SK-N-SH (cell line): Measurements from ENCODE around the gene TBC1D2. TPM values are rescaled to one million over a fixed set of nuclear protein-coding genes. Genes with fewer than 3 reads are reported as not detected.

Source experiments
- CTCF ChIA-PET: fragments of 300-600, 350-600 bp; formaldehyde crosslinking; extraction: SDS; loops from one replicate; lab custom pipeline; 2021; lab: Yijun Ruan, JAX
- POLR2A ChIA-PET: fragments of 350-600 bp; sonication (Branson Sonifier 250); formaldehyde crosslinking; extraction: SDS; loops from one replicate; lab custom pipeline; 2020; ENCODE audit warnings: antibody characterized with exemption, inconsistent platforms; lab: Yijun Ruan, JAX
- DNase-seq: peaks from one replicate; pipeline ENCODE4 v3.0.0; 2012
- H2AFZ ChIP-seq: fragments of 200-600 bp; sonication (generic); 2 replicates; pipeline ENCODE4 v1.8.1; 2016; ENCODE audit warnings: antibody characterized with exemption, mild to moderate bottlenecking, low read depth
- H3F3A ChIP-seq: fragments of 200-600 bp; sonication (generic); replicated peaks from 2 replicates; pipeline ENCODE3; 2016; ENCODE audit warnings: antibody characterized with exemption, mild to moderate bottlenecking; ENCODE audit not compliant: insufficient read depth
- H3K27ac ChIP-seq, 2 experiments: fragments of 200-500 bp in 1 of 2; fragments of 200-600 bp in 1 of 2; sonication (Bioruptor generic) in 1 of 2; sonication (generic), shearing (Covaris generic) in 1 of 2; 2 replicates each; pipeline versions ENCODE4 v1.5.1 to v1.6.1; 2014 to 2016; ENCODE audit warnings: low read depth in 2 of 2, inconsistent platforms in 1 of 2, low read length in 1 of 2, mild to moderate bottlenecking in 1 of 2, mixed read lengths in 1 of 2
- H3K27me3 ChIP-seq: fragments of 200-600 bp; sonication (generic), shearing (Covaris generic); 2 replicates; pipeline ENCODE4 v1.6.1; 2016; ENCODE audit warnings: mixed run types; ENCODE audit not compliant: insufficient read depth
- H3K36me3 ChIP-seq, 2 experiments: fragments of 200-500 bp in 1 of 2; fragments of 200-600 bp in 1 of 2; sonication (Bioruptor generic) in 1 of 2; sonication (generic) in 1 of 2; replicated peaks in 1 of 2; 2 replicates each; pipeline versions ENCODE3 to v1.5.1; 2014 to 2016; ENCODE audit warnings: low read length in 1 of 2, mild to moderate bottlenecking in 1 of 2; ENCODE audit not compliant: insufficient read depth in 2 of 2, control insufficient read depth in 1 of 2
- H3K4me1 ChIP-seq, 2 experiments: fragments of 200-500 bp in 1 of 2; fragments of 200-600 bp in 1 of 2; sonication (Bioruptor generic) in 1 of 2; sonication (generic), shearing (Covaris generic) in 1 of 2; 2 replicates each; pipeline versions ENCODE4 v1.5.1 to v1.6.1; 2014 to 2016; ENCODE audit warnings: low read depth in 1 of 2, low read length in 1 of 2, mixed run types in 1 of 2; ENCODE audit not compliant: insufficient read depth in 2 of 2, control insufficient read depth in 1 of 2
- H3K4me2 ChIP-seq: fragments of 200-600 bp; sonication (generic), shearing (Covaris generic); 2 replicates; pipeline ENCODE4 v1.6.1; 2017; ENCODE audit warnings: mixed run types
- H3K4me3 ChIP-seq, 2 experiments: fragments of 200-500 bp in 1 of 2; fragments of 200-600 bp in 1 of 2; sonication (Bioruptor generic) in 1 of 2; sonication (generic), shearing (Covaris generic) in 1 of 2; 2 replicates each; pipeline versions ENCODE4 v1.5.1 to v1.8.1; 2014 to 2016; ENCODE audit warnings: low read depth in 2 of 2, inconsistent platforms in 1 of 2, low read length in 1 of 2, mild to moderate bottlenecking in 1 of 2, mixed read lengths in 1 of 2, moderate library complexity in 1 of 2
- H3K79me2 ChIP-seq: fragments of 200-600 bp; sonication (generic); 2 replicates; pipeline ENCODE4 v1.8.1; 2017; ENCODE audit warnings: mild to moderate bottlenecking; ENCODE audit not compliant: insufficient read depth
- H3K9ac ChIP-seq: fragments of 200-600 bp; sonication (generic); 2 replicates; pipeline ENCODE4 v1.6.1; 2017; ENCODE audit warnings: mixed run types
- H3K9me2 ChIP-seq: fragments of 200-600 bp; sonication (generic); 2 replicates; pipeline ENCODE4 v1.6.1; 2017; ENCODE audit warnings: mixed run types
- H3K9me3 ChIP-seq: fragments of 200-600 bp; sonication (generic); 2 replicates; pipeline ENCODE4 v1.6.1; 2017; ENCODE audit warnings: mixed run types, mild to moderate bottlenecking, moderate library complexity
- H4K20me1 ChIP-seq: fragments of 200-600 bp; sonication (generic); 2 replicates; pipeline ENCODE4 v1.6.1; 2017; ENCODE audit warnings: mild to moderate bottlenecking, mixed run types; ENCODE audit not compliant: insufficient read depth
- CHD2 ChIP-seq: fragments of 150-350 bp; IDR thresholded peaks from 2 replicates; pipeline ENCODE4 v1.6.1; 2018; ENCODE audit warnings: low read length; ENCODE audit not compliant: partially characterized antibody
- EP300 ChIP-seq, 2 experiments: IDR thresholded peaks; 2 replicates each; pipeline versions ENCODE4 v1.4.0 to v1.6.1; 2012; ENCODE audit warnings: borderline replicate concordance in 1 of 2, low read depth in 1 of 2, low read length in 1 of 2
- FOSL2 ChIP-seq: IDR thresholded peaks from 2 replicates; pipeline ENCODE4 v1.4.0; 2012; ENCODE audit warnings: low read depth, mild to moderate bottlenecking, moderate library complexity, borderline replicate concordance
- FOXJ3 ChIP-seq: sonication (generic); formaldehyde crosslinking; IDR thresholded peaks from 2 replicates; pipeline ENCODE4 v1.5.1; 2020; ENCODE audit warnings: mild to moderate bottlenecking, missing genetic modification reagents
- GATA2 ChIP-seq: sonication (generic); formaldehyde crosslinking; IDR thresholded peaks from 2 replicates; pipeline ENCODE4 v1.5.0; 2020; ENCODE audit warnings: mild to moderate bottlenecking, missing genetic modification reagents
- JUND ChIP-seq: IDR thresholded peaks from 2 replicates; pipeline ENCODE4 v1.4.0; 2012
- MEF2A ChIP-seq: IDR thresholded peaks from 2 replicates; pipeline ENCODE4 v1.4.0; 2012; ENCODE audit warnings: low read depth, borderline replicate concordance
- MXI1 ChIP-seq: IDR thresholded peaks from 2 replicates; pipeline ENCODE4 v1.6.1; 2012; ENCODE audit warnings: mild to moderate bottlenecking, low read depth, low read length, improper control_type of control experiment
- RAD21 ChIP-seq: IDR thresholded peaks from 2 replicates; pipeline ENCODE4 v1.6.1; 2012; ENCODE audit warnings: mild to moderate bottlenecking, low read length
- RXRA ChIP-seq: IDR thresholded peaks from 2 replicates; pipeline ENCODE4 v1.4.0; 2012; ENCODE audit warnings: low read depth, mild to moderate bottlenecking, borderline replicate concordance
- WGBS: methylation state at CpG from one replicate; pipeline ENCODE4 v1.1.6; 2017; ENCODE audit warnings: low lambda C conversion rate; 5-methylcytosine and 5-hydroxymethylcytosine counted together
- polyA plus RNA-seq, 3 experiments: library from polyadenylated mRNA; depleted of rRNA; stranded (reverse); fragments of >200 nt; gene quantifications; 2 replicates each; pipeline ENCODE4 v1.2.3, GENCODE V29; 2012
- TF ChIP-seq, protein P1 (sequence below): fragments of 150-350 bp; IDR thresholded peaks from 2 replicates; pipeline ENCODE4 v1.6.1; 2017; ENCODE audit warnings: antibody characterized with exemption, low read length, low read depth, borderline replicate concordance
- TF ChIP-seq, protein P2 (sequence below): fragments of 150-350 bp; IDR thresholded peaks from 2 replicates; pipeline ENCODE4 v1.6.1; 2016; ENCODE audit warnings: mild to moderate bottlenecking, low read depth, low read length
- TF ChIP-seq, protein P3 (sequence below): IDR thresholded peaks from 2 replicates; pipeline ENCODE4 v1.4.0; 2012; ENCODE audit warnings: low read depth

Gene TBC1D2
- polyA plus RNA-seq, 1 of the 3 experiments (the other 2 are of a cell fraction) = 5.6 TPM

DNA sequence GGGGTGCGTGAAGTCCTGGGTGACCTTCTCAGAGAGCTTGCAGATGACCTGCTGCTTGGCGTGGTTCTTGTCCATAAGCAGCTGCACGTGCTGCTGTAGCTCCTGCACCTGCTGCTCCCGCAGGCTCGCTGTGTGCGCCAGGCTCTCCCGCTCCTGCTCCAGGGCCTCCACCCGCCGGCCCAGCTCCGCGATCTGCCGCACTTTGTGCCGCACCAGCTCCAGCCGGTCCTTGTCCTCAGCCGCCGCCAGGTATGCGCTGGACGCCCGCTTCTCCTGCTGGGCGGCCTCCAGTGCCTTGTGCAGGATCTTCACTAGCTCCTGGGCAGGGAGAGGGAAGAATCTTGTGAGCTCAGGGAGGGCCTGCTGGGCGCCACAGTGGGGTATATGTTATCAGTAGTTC is 34.5 kb downstream of the TBC1D2 start:
- 97% methylated on average over 6 of the region's 21 CpGs for WGBS
- ChIA-PET CTCF (interaction anchor here (0.7 to 1.7 kb wide), 4 partner anchors 15 to 328 kb away, joined by 3 to 5 read pairs (median 4); partner anchors contain the start of gene TRIM14), POLR2A (interaction anchor here (0.6 kb wide), 1 partner anchor 12 kb away, joined by 3 read pairs; no protein-coding TSS in a partner anchor)
- Histone ChIP-seq H3K9me3 (no peaks in the 10 kb centered on the region), H3K4me1 (peaks cover 4 to 14% of the 10 kb centered on the region in 2 experiments; a peak in 3 of 4 replicates), H3K4me3 (no peak overlapping the region), H3F3A (peaks cover 4% of the 10 kb centered on the region), H2AFZ (no peak overlapping the region), H3K79me2 (no peaks in the 10 kb centered on the region), H3K4me2 (no peak overlapping the region), H3K27me3 (no peaks in the 10 kb centered on the region), H3K27ac (no peak overlapping the region), H3K9ac (no peak overlapping the region), H3K9me2 (no peaks in the 10 kb centered on the region), H4K20me1 (no peaks in the 10 kb centered on the region), H3K36me3 (peaks cover 0 to 2% of the 10 kb centered on the region in 2 experiments)
- no peak for TF ChIP-seq JUND
- no peak for TF ChIP-seq CHD2
- no peak for TF ChIP-seq MXI1
- TF ChIP-seq, protein P1, sequence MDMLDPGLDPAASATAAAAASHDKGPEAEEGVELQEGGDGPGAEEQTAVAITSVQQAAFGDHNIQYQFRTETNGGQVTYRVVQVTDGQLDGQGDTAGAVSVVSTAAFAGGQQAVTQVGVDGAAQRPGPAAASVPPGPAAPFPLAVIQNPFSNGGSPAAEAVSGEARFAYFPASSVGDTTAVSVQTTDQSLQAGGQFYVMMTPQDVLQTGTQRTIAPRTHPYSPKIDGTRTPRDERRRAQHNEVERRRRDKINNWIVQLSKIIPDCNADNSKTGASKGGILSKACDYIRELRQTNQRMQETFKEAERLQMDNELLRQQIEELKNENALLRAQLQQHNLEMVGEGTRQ = no peak
- TF ChIP-seq RXRA = no peak
- TF ChIP-seq, protein P2, sequence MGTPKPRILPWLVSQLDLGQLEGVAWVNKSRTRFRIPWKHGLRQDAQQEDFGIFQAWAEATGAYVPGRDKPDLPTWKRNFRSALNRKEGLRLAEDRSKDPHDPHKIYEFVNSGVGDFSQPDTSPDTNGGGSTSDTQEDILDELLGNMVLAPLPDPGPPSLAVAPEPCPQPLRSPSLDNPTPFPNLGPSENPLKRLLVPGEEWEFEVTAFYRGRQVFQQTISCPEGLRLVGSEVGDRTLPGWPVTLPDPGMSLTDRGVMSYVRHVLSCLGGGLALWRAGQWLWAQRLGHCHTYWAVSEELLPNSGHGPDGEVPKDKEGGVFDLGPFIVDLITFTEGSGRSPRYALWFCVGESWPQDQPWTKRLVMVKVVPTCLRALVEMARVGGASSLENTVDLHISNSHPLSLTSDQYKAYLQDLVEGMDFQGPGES = no peak
- no peak for DNase-seq

DNA sequence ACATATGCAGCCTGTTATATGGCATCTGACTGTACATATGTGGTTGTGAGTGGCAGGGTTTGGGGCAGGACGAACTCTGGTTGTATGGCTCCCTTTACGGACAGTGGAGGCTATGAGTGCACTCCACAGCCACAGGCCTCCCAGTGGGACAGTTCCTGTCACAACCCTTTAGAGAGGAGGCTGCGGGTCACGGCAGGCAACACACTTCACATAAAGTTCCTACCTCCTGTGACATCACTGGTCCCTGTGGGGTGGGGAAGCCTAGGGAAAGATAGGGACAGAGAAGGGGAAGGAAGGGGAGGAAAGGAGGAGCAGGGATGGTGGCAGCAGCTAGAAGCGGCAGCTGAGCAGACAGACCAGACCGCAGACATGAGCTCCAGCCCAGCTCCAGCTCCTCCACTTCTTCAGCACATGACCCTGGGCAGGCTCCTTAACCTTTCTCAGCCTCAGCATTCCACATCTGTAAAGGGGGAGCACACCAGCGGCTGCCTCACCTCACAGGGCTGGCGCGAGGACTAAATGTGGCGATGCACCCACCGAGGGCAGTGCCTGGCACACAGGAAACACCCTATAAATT is 35.6 kb downstream of the TBC1D2 start:
- H3K36me3 ChIP-seq = peaks cover 0 to 2% of the 10 kb centered on the region in 2 experiments
- no peak overlapping the region for H3K4me3 ChIP-seq
- 97% methylated on average over 11 of the region's 11 CpGs for WGBS
- peaks cover 4% of the 10 kb centered on the region for H3F3A ChIP-seq
- H3K79me2 ChIP-seq = no peaks in the 10 kb centered on the region
- H2AFZ ChIP-seq = no peak overlapping the region
- TF ChIP-seq EP300 (IDR thresholded peaks at IDR 0.05; ENCODE audit: borderline replicate concordance in 1 of 2, low read depth in 1 of 2, low read length in 1 of 2) = no peak
- no peak for TF ChIP-seq MEF2A
- H3K9me2 ChIP-seq = no peaks in the 10 kb centered on the region
- no peaks in the 10 kb centered on the region for H4K20me1 ChIP-seq
- no peak for DNase-seq
- peaks cover 4 to 14% of the 10 kb centered on the region in 2 experiments; a peak in 3 of 4 replicates for H3K4me1 ChIP-seq
- no peak overlapping the region for H3K9ac ChIP-seq
- CTCF ChIA-PET = interaction anchor here (1.7 kb wide), 1 partner anchor 22 kb away, joined by 4 read pairs; no protein-coding TSS in a partner anchor
- no peak overlapping the region for H3K27ac ChIP-seq
- POLR2A ChIA-PET = no interaction called here
- no peak overlapping the region for H3K4me2 ChIP-seq
- H3K9me3 ChIP-seq = no peaks in the 10 kb centered on the region
- H3K27me3 ChIP-seq = no peaks in the 10 kb centered on the region

DNA sequence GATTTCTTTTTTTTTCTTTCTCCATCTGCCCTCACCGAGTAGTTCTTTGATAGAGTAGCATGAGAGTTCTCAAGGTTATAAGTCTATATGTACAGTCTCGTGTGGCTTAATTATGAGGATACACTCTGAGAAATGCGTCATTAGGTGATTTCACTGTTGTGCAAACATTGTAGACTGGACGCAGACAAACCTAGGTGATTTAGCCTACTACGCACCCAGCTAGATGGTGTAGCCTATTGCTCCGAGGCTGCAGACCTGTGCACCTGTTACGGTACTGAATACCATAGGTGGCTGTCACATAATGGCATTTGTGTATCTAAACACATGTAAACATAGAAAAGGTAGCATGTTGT is 36.1 kb downstream of the TBC1D2 start:
- DNase-seq = no peak
- CTCF ChIA-PET = no interaction called here
- Histone ChIP-seq H4K20me1 (no peaks in the 10 kb centered on the region), H3K4me3 (no peak overlapping the region), H3K36me3 (peaks cover 0 to 2% of the 10 kb centered on the region in 2 experiments), H3K79me2 (no peaks in the 10 kb centered on the region), H2AFZ (no peak overlapping the region), H3K27ac (no peak overlapping the region), H3K9me2 (no peaks in the 10 kb centered on the region), H3F3A (peaks cover 4% of the 10 kb centered on the region), H3K27me3 (no peaks in the 10 kb centered on the region), H3K4me1 (peaks cover 4 to 14% of the 10 kb centered on the region in 2 experiments; a peak in 3 of 4 replicates), H3K9ac (no peak overlapping the region), H3K4me2 (no peak overlapping the region), H3K9me3 (no peaks in the 10 kb centered on the region)
- POLR2A ChIA-PET = no interaction called here
- WGBS = 85% methylated on average over 7 of the region's 7 CpGs
- TF ChIP-seq EP300 (IDR thresholded peaks at IDR 0.05; ENCODE audit: borderline replicate concordance in 1 of 2, low read depth in 1 of 2, low read length in 1 of 2) (no peak), RAD21 (no peak), GATA2 (CRISPR knock-in tag) (no peak), FOSL2 (no peak), MEF2A (no peak), FOXJ3 (CRISPR knock-in tag) (no peak)
- TF ChIP-seq, protein P2 = no peak
- TF ChIP-seq, protein P3, sequence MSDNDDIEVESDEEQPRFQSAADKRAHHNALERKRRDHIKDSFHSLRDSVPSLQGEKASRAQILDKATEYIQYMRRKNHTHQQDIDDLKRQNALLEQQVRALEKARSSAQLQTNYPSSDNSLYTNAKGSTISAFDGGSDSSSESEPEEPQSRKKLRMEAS = no peak
- TF ChIP-seq, protein P1 = no peak
